Ramos (cell line): ENCODE data around the gene CAPN14.

Experiments used
- in situ Hi-C: fragments of 300-500 bp; cut with MboI; formaldehyde crosslinking; loops from one replicate; pipeline ENCODE4 v1.14.3; 2022; ENCODE audit warnings: low sequenced_read_pairs; ENCODE audit not compliant: unreplicated experiment

Gene CAPN14, protein sequence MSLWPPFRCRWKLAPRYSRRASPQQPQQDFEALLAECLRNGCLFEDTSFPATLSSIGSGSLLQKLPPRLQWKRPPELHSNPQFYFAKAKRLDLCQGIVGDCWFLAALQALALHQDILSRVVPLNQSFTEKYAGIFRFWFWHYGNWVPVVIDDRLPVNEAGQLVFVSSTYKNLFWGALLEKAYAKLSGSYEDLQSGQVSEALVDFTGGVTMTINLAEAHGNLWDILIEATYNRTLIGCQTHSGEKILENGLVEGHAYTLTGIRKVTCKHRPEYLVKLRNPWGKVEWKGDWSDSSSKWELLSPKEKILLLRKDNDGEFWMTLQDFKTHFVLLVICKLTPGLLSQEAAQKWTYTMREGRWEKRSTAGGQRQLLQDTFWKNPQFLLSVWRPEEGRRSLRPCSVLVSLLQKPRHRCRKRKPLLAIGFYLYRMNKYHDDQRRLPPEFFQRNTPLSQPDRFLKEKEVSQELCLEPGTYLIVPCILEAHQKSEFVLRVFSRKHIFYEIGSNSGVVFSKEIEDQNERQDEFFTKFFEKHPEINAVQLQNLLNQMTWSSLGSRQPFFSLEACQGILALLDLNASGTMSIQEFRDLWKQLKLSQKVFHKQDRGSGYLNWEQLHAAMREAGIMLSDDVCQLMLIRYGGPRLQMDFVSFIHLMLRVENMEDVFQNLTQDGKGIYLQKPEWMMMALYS

DNA sequence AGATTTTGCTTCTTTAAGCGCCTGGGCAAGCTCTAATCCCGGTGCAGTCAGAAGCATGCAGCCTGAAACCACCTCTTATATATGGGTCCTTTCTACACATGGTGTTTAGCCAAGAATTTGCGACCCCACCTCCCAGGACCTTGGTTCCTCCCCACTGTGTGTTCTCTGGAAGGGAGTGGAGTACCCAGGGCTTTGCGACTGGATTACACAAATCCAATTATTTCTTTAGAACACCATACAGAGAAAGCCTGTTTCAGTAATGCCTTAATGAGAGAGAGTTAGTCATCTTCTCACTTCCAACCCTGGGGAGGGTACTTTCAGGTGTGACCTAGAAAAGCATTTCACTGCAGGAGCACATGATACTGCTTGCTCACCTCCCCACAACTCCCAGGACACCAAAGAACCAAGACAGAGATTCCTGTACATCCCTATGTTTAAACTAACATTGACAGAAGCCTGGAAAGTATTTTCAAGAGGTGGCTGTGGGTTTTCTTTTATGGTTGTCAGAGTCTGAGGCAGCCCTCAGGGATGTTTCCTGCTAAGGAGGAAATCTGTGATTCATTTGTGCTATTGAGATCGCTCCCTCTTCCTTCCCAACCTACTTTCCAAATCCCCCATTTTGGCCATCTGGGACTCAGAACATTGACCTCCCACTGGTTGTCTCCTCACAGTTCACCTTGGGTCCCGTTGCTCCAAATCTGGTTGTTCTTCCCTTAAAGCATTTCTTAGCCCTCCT, at the start of gene CAPN14:
CAPN14 (minus strand) TSS at position 51 of the 736 bp plus-strand sequence. CDS start 12,068 bp downstream, outside the sequence.
- in situ Hi-C loops, result no loop called here

DNA sequence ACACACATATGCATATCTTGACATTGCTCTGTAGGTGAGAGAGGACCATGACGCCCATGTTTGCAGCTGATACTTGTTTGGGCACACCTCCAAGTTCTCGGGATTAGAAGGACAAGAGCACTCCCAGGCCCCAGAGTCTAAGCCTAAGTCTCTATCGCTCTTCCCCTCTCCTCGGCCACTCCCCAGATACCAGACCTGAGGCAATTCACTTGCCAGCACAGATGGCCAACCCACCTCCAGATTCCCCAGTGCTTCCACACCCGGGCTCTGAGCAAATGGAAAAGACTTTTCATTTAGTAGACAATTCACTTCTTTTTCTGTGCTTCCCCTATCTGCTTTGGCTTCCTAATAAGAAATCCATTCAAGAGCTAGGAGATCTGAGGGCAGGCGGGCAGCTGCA, 49.5 kb upstream of the CAPN14 start:
- in situ Hi-C loops, result no loop called here

DNA sequence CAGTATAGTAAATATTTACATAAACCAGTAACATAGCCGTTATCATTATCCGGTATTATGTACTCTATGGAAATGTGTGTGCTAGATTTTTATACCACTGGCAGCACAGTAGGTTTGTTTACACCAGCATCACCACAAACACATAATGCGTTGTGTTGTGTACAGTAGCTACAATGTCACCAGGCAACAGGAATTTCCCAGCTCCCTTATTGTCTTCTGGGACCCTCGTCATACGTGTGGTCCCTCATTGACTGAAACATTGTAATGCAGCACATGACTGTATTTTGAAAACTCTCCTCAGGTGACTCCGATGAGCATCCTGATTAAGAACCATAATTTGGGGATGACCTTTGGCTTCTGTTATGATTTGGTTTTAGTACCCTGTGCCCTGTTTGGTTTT, 47.9 kb upstream of the CAPN14 start:
- in situ Hi-C loops, result no loop called here

DNA sequence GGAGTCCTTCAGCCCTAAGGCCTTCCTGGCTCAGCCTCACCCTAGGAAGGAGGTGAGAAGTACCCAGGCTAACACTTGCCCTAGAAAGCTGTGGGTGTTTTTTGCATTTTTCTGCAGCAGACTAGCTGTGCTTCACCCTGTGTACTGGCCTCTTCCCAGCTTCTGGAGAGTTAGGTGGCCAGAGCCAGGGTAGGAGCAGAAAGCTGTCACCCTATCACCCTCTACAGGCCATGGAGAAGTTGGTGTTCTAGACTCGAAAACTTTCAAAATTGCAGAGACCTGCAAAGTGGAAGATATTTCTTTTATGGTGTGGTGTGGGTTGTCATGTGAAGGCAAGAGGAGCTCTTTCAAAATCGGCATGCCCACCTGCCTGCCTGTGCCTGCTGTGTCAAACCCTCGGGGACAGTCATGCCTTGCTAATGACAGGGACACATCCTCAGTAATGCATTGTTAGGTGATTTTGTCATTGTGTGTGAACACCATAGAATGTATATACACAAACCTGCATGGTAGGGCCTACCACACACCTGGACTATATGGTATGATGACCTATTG, 46.4 kb upstream of the CAPN14 start:
- in situ Hi-C loops, result no loop called here

DNA sequence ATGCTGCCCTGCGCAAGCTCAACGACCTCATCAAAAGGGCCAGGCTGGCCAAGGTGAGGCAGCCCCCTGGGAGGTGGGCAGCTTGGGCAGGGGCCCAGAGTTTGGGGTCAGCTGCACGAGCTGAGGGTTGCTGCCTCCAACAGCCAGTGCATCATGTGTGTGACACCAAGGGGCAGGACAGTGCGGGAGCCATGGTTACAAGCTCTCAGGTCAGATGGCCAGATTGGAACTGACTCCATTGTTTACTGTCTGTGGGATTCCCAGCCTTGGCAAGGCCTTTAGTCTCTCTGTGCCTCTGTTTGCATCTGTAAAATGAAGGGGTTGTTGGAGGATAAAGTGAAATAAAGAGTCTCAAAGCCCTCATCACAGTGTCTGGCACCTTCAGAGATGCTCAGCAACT, 43.6 kb upstream of the CAPN14 start:
- in situ Hi-C loops, result no loop called here

DNA sequence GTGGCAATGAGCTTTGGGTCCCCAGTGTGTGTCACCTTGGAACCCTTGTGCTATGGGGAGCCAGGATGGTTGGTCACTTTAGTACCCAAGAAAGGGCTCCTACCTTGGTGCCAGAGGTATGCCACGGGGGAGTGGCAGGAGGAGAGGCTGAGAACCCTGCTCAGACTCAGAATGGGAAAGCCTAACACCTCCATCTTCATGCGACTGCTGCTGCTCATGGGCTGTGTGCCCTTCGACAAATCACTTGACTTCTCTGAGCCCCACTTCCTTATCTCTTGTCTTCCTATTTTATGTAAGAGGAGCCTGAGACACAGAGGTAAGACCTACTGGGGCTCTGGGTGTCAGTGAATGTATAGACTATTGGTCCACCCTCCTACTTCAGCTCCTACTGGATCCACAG, 41.8 kb upstream of the CAPN14 start:
- in situ Hi-C loops, result no loop called here

DNA sequence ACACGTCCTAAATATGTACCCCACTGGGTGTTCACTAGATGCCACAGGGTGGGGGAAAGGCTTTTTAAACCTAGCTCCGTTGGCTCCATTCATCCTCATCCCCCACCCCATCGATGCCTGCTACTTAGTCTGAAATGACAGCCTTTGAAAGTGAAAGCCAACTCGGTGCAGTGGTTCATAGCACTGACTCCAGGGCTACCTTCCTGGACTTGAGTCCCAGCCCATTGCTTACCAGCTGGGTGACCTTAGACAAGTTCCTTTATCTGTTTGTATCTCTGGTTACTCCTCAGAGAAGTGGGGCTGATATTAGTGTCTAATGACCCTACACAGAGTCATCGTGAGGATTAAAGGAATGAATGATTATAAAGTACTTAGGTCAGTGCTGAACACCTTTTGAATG, 41.0 kb upstream of the CAPN14 start:
- in situ Hi-C loops, result no loop called here

DNA sequence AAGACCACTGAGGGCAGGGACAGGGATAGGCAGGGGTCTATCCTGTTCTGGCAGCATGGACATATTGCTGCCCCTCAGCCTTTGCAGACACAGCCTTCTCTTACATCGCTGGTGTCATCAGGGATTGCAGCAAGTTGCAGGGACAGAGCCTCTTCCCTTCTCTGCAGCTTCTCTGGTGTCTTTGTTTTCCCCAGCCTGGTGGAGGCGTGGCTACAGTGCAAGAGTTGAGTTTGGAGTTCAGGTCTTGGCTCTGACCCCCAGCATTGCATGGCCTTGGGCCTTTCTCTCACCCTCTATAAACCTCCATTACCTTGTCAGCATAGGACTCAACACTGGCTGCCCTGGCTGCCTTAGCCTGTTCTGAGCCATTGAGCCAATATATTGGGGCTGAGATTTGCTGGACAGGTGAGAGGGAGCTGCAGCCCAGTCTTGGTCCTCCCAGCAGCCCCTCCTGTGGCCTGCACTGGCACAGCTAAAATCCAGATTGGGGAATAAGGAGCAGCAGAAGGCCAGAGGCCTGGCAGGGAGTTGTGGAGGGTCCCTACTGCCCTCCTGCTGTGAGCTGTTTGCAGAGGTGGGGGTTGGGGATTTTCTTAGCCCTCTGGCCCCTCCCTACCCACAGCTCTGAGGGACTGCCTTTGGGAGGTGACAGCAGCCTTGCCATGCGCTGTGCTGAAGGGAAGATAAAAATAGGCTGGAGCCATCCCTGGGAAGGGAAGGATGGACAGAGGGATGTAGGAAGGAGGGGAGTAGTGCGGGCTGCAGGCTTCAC, 39.5 kb upstream of the CAPN14 start:
- in situ Hi-C loops, result no loop called here

DNA sequence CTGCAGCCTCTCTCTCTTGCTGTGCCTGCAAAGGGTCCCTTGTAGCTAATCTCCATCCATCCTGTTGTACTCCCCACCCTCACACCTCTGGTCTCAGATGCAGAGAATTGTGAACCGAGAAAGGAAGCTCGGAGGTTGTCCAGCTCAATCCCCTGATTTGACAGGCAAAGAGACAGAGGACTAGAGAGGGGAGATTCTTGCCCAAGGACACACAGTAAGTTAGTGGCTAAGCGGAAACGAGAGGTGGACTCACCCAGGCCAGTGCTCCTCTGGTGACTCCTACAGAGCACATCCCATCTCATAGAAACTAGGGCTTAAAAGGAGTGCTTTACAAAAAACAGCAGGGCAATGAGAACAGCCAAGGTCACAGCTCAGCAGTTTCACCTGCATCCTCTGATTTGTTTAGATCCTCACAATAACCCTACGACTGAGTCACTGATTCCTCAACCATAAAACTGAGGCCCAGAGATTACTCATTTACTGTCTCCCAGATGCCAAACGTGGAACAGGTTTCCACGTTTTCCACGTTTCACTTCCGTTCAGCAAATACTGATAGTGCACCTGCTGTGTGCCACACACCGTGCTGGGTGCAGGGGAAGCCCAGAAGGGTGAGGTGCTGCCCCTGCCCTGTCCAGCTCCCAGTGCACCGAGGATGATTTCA, 38.7 kb upstream of the CAPN14 start:
- in situ Hi-C loops, result no loop called here

DNA sequence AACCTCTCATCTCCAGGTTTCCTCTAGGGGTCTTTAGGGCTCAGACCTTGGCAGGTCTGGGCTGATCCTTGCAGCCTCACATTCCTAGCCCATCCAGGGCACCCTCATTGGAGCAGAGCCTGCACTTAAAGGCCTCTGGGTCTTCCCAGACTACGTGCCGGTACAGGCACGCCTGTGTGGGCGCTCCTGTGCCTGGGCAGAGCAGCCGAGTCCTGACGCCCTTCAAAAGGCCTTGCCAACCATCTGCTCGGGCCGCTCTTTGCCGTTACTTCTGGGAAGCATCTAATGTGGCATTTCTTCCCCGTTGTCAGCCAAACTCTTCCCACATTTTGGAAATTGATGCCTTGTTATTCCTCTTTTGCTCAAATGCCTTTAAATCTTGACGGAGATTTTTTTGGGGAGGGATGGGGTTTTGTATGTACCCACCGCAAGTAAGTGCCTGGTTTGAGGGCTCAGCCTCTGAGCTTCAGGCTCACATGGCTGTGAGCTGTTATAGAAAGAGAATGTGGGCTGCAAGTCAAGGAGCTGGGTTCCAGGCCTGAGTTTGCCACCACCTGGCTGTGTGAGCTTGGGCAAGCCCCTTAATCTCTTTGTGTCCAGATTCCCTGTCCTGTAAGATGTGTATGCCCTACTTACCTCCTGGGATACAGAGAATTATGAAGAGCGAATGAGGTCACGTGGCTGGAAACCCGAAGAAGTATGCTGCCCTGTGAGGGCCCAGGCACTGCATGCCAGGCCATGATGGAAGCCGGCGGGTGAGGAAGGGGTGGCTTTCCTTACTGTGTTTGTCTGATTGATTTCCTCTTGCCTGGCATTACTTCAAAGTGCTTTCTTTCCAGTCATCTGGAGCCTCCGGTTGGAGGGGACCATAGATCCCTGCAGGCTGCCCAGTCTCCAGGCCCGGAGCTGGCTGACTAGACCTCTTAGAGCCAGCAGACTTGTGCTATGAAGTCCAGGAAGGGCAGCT, 37.2 kb upstream of the CAPN14 start:
- in situ Hi-C loops, result no loop called here

DNA sequence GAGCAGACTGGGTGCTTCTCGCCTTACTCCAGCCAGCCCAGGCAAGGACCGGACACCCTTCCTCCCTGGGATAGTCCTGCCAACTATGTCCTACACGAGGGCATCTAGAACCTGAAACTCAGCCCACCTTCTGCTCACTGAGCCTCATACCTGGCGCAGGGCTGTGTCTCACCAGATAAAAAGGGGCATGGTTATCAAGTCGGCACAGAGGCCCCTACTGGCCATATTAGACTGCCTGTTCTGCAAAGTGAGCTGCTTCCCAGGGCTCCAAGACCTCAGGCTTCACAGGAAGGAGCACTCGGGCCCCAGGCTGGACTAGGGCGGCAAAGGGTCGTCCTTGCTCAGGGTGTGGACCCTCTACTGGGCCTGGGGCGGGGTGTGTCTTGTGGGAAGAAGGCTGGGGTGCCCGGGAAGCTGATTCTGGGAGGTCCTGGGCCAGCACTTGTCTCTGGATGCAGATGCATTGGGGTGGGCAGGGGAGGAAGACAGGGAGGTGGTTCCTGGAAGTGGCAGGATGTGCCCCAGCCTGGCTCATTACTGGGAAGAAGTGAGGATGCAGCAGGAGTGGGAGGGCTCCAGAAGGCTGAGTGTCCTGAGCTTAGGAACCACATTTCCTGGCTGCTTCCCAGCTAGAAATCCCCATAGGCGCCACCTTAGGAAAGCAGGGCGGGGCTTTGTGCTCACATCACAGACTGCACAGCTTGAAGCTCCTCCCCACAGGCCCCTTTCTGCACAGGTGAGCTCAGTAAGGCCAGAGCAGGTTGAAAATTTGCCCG, 36.2 kb upstream of the CAPN14 start:
- in situ Hi-C loops, result no loop called here

DNA sequence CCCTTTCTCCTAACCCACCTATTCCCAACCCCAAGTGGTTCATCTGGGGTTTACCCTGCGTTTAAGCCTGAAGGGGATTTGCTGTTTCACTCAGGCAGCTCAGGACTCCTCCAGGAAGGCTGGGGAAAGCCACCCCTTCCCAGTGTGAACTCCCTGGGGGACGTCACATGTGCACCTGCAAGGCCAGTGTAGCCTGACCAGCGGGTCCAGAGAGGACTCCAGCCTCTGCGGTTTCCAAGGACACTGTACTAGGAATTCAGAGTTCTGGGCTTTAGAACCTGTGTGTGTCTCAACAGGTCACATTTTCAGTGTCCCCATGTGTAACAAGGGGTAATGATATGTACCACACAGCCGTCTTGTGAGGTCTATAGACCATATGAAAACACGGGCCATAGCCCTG, 34.5 kb upstream of the CAPN14 start:
- in situ Hi-C loops, result no loop called here

DNA sequence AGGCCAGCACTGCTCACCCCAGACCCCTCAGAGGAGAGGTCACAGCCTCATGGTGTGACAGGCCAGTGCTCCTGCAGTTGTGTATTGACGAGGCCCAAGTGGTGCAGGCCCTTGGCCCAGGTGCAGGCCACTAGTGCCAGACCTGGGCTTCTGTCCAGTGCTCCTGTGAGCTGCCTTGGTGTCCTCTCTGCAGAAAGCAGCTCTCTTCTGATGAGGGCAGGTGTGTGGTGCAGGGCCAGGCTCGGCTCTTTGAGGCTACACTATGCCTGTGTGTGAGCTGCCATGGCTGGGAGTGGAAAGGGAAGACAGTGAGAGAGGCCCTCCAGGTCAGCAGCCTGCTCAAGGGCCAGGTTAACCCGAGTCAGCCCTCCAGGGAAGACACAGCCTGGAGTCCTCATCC, 33.7 kb upstream of the CAPN14 start:
- in situ Hi-C loops, result no loop called here

DNA sequence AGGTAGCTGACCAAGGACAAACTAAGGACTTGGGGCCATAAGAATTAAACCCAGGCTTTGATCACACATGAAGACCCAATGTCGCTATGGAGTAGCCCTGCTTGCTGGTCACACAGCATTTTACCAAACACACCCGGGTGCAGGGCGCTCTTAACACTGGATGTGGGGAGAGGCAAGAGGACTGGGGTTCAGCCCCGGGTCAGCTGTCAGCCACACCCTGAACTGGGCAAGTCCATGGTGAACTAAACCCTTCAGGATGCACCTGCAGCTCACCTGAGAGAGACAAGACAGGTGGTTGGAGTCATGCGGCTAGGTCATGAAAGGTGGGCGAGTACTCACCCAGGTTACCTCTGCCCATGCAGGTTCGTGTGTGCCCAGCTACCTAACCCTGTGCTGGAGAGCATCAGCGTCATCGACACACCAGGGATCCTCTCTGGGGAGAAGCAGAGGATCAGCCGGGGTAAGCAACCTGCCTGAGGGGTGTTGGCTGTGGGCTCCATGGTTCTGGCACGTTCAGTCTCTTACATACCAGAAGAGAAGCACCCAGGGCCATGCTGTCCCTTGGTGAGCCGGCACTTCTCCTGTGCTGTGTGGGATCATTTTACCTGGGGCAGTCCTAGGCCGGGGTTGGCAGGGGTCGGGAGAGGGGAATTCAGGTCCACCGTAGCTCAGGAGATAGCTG, 31.8 kb upstream of the CAPN14 start:
- in situ Hi-C loops, result no loop called here

DNA sequence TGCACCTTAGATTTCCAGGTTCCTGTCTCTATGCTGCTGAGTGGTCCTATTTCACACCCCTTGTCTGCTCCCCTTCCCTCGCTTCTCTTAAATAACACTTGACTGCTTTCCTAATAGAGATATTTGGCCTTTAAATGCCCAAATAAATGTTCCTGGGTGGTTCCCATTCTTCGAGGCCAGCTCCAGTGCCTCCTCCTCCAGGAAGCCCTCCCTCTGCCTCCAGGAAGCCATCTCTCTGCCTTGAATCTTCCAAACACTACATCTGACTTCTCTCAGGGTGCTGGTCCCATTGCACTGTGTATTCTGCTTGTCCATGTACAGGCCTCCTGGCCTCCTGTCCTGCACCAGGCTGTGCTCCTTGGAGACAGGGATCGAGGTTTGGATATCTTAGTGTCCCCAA, 30.8 kb upstream of the CAPN14 start:
- in situ Hi-C loops, result no loop called here

DNA sequence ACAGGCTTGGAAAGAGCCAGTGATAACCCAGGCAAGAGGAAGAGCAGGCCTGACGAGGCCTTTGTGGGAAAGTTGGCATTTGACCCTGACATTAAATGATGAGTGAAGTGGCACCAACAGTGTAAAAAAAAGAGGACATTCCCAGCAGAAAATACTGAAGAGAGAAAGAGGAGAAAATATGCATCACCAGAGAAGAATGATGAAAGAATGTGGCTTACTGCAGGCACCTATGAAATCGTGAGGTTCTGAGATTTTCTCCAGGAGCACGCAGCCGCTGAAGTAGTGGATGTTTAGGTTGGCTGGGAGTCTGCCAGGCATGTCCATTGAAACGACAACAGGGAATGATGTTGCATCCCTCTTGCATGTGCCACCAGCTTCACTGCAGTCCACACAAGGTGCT, 30.4 kb upstream of the CAPN14 start:
- in situ Hi-C loops, result no loop called here

DNA sequence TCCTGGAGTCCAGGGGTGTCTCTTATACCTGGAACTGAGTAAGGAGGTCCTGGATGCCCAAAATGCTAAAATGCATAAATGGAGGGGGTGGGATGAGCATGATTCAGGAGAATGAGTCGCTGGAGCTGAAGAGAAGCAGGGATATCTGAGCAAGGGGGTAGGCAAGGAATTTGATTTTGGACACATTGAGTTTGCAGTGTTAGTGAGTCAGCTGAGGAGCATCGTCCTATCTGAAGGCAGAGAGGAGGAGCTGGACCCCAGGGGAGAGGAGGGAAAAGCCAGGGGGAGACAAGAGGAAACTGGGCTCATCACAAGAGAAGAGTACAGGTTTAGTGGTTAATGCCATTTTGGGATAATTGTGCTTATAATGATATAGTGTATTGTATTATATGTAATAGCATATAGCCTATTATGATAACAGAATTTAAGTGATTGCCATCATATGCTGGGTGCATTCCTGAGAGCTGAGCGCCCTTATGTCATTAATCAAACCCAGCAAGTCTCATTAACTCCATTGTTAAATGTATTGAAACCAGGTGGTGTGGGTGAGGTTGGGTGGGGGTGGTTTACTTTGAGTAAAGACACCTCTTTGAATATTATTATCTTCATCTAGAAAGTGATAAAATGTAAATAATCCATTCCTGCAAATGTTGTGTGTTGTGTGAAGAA, 29.0 kb upstream of the CAPN14 start:
- in situ Hi-C loops, result no loop called here
